BLaER1 treated with 17β-estradiol and CSF1 and Interleukin-3, amounts not matched to agents 10 nM and 100 nM (cell line): ENCODE measurements around the gene SRSF7.
A peak's percentile ranks its signal among the peaks of the same experiment; 100 is the strongest.

Source experiments
- H3K27ac ChIP-seq, 11 experiments: shearing (Covaris generic); formaldehyde crosslinking; 2 replicates each; pipeline ENCODE4 v1.8.1; 2022
- H3K27me3 ChIP-seq, 11 experiments: shearing (Covaris generic); formaldehyde crosslinking; 2 replicates each; pipeline ENCODE4 v1.8.1; 2022
- H3K36me3 ChIP-seq, 11 experiments: shearing (Covaris generic); formaldehyde crosslinking; 2 replicates each; pipeline ENCODE4 v1.8.1; 2022
- H3K4me1 ChIP-seq, 10 experiments: shearing (Covaris generic); formaldehyde crosslinking; 2 replicates each; pipeline ENCODE4 v1.8.1; 2022
- H3K4me2 ChIP-seq, 11 experiments: shearing (Covaris generic); formaldehyde crosslinking; 2 replicates each; pipeline ENCODE4 v1.8.1; 2022
- H3K4me3 ChIP-seq, 10 experiments: shearing (Covaris generic); formaldehyde crosslinking; 2 replicates each; pipeline ENCODE4 v1.8.1; 2022
- H3K9ac ChIP-seq, 11 experiments: shearing (Covaris generic); formaldehyde crosslinking; 2 replicates each; pipeline ENCODE4 v1.8.1; 2022
- H3K9me3 ChIP-seq, 11 experiments: shearing (Covaris generic); formaldehyde crosslinking; replicated peaks in 1 of 11; 2 replicates each; pipeline ENCODE4 v1.8.1; 2022
- H4K20me1 ChIP-seq, 11 experiments: shearing (Covaris generic); formaldehyde crosslinking; 2 replicates each; pipeline ENCODE4 v1.8.1; 2022
- Cebpa-rat ChIP-seq, 11 experiments: shearing (Covaris generic); IDR thresholded peaks; 2 replicates each; pipeline ENCODE4 v1.8.1; 2022

Gene SRSF7

DNA sequence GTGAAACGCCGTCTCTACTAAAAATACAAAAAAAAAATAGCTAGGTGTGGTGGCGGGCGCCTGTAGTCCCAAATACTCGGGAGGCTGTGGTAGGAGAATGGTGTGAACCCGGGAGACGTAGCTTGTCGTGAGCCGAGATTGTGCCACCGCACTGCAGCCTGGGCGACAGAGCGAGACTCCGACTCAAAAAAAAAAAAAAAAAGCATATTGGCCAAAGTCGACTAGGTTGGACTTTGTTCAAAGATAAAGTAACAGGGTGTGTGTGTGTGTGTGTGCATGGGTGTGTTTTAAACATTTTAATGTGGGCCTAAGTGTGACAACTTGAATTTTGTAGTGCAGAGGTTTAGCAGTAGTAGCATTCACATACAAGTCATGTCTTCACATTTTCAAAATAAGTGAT, 38.5 kb upstream of the SRSF7 start:
- H3K4me1 ChIP-seq: peaks cover 0 to 29% (median 7%) of the 10 kb centered on the region in 10 experiments; a peak in 10 of 20 replicates
- H3K36me3 ChIP-seq: no peaks in the 10 kb centered on the region
- H3K9me3 ChIP-seq: no peaks in the 10 kb centered on the region
- H3K27ac ChIP-seq: no peak overlapping the region
- TF ChIP-seq Cebpa-rat (IDR thresholded peaks at IDR 0.05): no peak
- no peaks in the 10 kb centered on the region; a peak in 1 of 22 replicates for H4K20me1 ChIP-seq
- H3K4me2 ChIP-seq: no peak overlapping the region
- H3K27me3 ChIP-seq: no peaks in the 10 kb centered on the region
- no peak overlapping the region for H3K9ac ChIP-seq
- H3K4me3 ChIP-seq: no peak overlapping the region

DNA sequence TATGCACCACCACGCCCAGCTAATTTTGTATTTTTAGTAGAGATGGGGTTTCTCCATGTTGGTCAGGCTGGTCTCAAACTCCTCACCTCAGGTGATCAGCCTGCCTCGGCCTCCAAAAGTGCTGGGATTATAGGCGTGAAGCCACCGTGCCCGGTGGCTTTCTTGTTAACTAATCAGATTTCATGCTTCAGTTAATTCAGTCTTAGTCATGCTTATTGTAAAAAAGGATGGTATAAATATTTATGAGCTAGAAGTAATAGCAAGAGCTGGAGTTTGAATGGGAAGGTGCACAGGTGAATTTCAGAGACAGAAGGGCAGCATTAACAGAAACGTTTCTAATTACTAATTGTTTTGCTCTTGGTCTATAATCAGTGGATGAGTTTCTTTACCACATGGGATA, 37.1 kb upstream of the SRSF7 start:
- no peak overlapping the region for H3K4me3 ChIP-seq

DNA sequence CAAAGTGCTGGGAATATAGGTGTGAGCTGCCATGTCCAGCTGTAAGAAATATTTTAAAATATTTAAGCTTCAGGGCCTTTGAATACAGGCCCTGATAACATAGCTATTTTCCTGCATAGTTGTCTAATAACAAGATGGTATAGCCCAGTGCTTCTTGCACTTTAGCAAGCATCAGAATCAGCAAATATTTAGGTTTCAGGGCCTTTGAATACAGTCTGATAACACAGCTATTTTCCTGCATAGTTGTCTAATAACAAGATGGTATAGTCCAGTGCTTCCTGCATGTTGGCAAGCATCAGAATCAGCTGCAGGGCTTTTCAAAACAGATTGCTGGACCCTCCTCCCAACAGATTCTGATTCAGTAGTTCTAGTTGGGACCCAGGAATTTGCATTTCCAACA, 32.4 kb upstream of the SRSF7 start:
- Histone ChIP-seq H3K4me2 (no peak overlapping the region), H3K4me1 (peaks cover 7 to 8% (median 7%) of the 10 kb centered on the region in 10 experiments; a peak in 19 of 20 replicates), H3K36me3 (peaks cover 21 to 39% (median 25%) of the 10 kb centered on the region in 11 experiments), H3K4me3 (no peak overlapping the region), H3K9ac (no peak overlapping the region), H3K9me3 (no peaks in the 10 kb centered on the region), H3K27ac (no peak overlapping the region), H3K27me3 (no peaks in the 10 kb centered on the region), H4K20me1 (no peaks in the 10 kb centered on the region; a peak in 1 of 22 replicates)
- no peak for TF ChIP-seq Cebpa-rat (IDR thresholded peaks at IDR 0.05)

More for the DNA sequence above, 37.1 kb upstream of the SRSF7 start:
- H3K4me2 ChIP-seq: no peak overlapping the region
- peaks cover 0 to 9% (median 0%) of the 10 kb centered on the region in 11 experiments; a peak in 1 of 22 replicates for H3K36me3 ChIP-seq
- no peak overlapping the region for H3K9ac ChIP-seq
- H3K27ac ChIP-seq: no peak overlapping the region
- TF ChIP-seq Cebpa-rat (IDR thresholded peaks at IDR 0.05): no peak
- H3K27me3 ChIP-seq: no peaks in the 10 kb centered on the region
- H3K9me3 ChIP-seq: no peaks in the 10 kb centered on the region
- H4K20me1 ChIP-seq: no peaks in the 10 kb centered on the region; a peak in 1 of 22 replicates
- H3K4me1 ChIP-seq: peaks cover 0 to 22% (median 7%) of the 10 kb centered on the region in 10 experiments; a peak in 10 of 20 replicates

DNA sequence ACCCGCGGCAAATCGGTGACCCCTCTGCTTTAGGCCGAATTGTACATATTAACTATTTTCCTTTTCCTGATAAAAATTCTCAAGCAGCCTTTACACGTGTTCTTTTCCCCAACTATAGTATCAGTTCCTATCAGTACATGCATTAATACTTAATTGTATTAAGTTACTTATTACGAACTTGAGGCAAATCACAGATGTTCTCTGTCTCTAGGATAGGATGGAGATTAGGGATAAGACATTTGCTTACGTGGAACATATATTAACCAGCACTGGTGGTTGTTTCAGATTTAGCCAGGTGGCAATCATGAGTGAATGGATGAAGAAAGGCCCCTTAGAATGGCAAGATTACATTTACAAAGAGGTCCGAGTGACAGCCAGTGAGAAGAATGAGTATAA, 27.5 kb upstream of the SRSF7 start:
- no peaks in the 10 kb centered on the region for H3K9me3 ChIP-seq
- H3K4me2 ChIP-seq: peak overlapping the region; percentile 73 to 90 (median 84)
- H3K27me3 ChIP-seq: no peaks in the 10 kb centered on the region
- H4K20me1 ChIP-seq: no peaks in the 10 kb centered on the region
- peak overlapping the region; percentile 66 to 86 (median 79) for H3K9ac ChIP-seq
- no peak for TF ChIP-seq Cebpa-rat (IDR thresholded peaks at IDR 0.05)
- H3K36me3 ChIP-seq: peaks cover 21 to 32% (median 25%) of the 10 kb centered on the region in 11 experiments
- peak overlapping the region; percentile 62 to 84 (median 70) for H3K4me3 ChIP-seq
- H3K27ac ChIP-seq: peak overlapping the region in 10 of 11 experiments; percentile 33 to 81 (median 74); a peak in 19 of 22 replicates
- peaks cover 7 to 11% (median 10%) of the 10 kb centered on the region in 10 experiments; a peak in 19 of 20 replicates for H3K4me1 ChIP-seq

DNA sequence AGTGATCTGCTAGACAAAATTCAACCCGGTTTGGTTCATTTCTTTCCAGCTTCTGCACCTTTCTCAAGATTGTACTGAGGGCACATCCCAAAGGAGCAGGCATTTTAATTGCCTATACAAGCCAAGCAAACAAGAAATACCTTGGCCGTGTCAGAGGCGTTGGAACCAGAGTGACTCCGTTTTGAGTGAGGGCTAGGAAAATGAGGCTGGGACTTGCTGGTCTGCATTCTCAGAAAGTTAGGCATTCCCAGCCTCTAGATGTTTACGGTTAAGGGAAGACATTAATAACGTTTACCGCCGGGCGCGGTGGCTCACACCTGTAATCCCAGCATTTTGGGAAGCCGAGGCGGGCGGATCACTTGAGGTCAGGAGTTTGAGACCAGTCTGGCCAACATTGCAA, 25.4 kb upstream of the SRSF7 start:
- Histone ChIP-seq H3K4me2 (no peak overlapping the region), H3K36me3 (peaks cover 14 to 20% (median 18%) of the 10 kb centered on the region in 11 experiments), H3K27me3 (no peaks in the 10 kb centered on the region), H4K20me1 (no peaks in the 10 kb centered on the region), H3K4me1 (peaks cover 7 to 21% (median 11%) of the 10 kb centered on the region in 10 experiments), H3K27ac (no peak overlapping the region), H3K9ac (no peak overlapping the region), H3K9me3 (peaks cover 0 to 5% (median 0%) of the 10 kb centered on the region in 11 experiments; a peak in 1 of 22 replicates), H3K4me3 (no peak overlapping the region)
- TF ChIP-seq Cebpa-rat (IDR thresholded peaks at IDR 0.05): no peak

DNA sequence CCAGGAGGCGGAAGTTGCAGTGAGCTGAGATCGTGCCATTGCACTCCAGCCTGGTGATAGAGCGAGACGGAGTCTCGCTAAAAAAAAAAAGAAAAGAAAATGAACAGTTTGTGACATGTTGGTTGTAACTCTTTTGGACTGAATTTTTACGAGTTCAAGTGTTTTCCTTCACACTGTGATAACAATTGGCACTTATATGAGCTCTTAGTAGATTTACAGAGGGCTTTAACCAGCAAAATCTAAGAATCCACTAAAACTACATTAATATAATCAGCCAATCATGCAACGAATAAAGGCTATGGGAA, 24.7 kb upstream of the SRSF7 start:
- H4K20me1 ChIP-seq: no peaks in the 10 kb centered on the region
- H3K36me3 ChIP-seq: peaks cover 7 to 14% (median 11%) of the 10 kb centered on the region in 11 experiments; a peak in 20 of 22 replicates
- no peak overlapping the region for H3K27ac ChIP-seq
- H3K4me1 ChIP-seq: peaks cover 7 to 23% (median 11%) of the 10 kb centered on the region in 10 experiments
- no peak overlapping the region for H3K9ac ChIP-seq
- H3K4me3 ChIP-seq: no peak overlapping the region
- H3K4me2 ChIP-seq: no peak overlapping the region
- TF ChIP-seq Cebpa-rat (IDR thresholded peaks at IDR 0.05): no peak
- H3K9me3 ChIP-seq: peaks cover 0 to 5% (median 0%) of the 10 kb centered on the region in 11 experiments; a peak in 1 of 22 replicates
- no peaks in the 10 kb centered on the region for H3K27me3 ChIP-seq

DNA sequence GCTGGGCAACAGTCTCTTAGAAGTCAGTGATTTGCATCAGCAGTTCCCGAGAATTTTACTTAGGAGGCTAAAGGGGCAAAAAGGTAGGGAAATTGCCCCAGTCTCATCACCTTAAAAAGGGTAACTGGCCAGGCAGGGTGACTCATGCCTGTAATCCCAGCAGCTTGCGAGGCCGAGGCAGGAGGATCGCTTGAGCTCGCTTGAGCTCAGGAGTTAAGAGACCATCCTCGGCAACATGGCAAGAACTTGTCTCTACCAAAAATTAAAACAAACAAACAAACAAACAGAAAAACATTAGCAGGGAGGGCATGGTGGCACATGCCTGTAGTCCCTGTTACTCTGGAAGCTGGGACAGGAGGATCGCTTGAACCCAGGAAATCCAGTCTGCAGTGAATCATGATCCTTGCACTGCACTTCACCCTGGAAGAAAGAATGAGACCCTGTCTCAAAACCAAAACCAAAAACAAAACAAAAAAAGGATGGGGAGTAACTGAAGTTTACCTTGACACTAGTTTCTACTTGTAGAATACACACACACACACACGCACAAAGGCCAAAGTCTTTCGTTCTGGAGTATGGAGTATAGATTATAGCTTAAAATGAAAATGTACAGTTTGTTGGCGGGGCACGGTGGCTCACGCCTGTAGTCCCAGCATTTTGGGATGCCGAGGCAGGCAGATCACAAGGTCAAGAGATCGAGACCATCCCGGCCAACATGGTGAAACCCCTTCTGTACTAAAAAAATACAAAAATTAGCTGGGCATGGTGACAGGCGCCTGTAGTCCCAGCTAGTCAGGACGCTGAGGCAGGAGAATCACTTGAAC, 24.1 kb upstream of the SRSF7 start:
- Histone ChIP-seq H3K4me2 (no peak overlapping the region), H3K9ac (no peak overlapping the region), H4K20me1 (no peaks in the 10 kb centered on the region), H3K27ac (no peak overlapping the region), H3K9me3 (peaks cover 0 to 5% (median 0%) of the 10 kb centered on the region in 11 experiments; a peak in 1 of 22 replicates), H3K36me3 (peaks cover 2 to 8% (median 7%) of the 10 kb centered on the region in 11 experiments; a peak in 14 of 22 replicates), H3K4me1 (peaks cover 7 to 23% (median 11%) of the 10 kb centered on the region in 10 experiments), H3K4me3 (no peak overlapping the region), H3K27me3 (no peaks in the 10 kb centered on the region)
- TF ChIP-seq Cebpa-rat (IDR thresholded peaks at IDR 0.05): no peak

DNA sequence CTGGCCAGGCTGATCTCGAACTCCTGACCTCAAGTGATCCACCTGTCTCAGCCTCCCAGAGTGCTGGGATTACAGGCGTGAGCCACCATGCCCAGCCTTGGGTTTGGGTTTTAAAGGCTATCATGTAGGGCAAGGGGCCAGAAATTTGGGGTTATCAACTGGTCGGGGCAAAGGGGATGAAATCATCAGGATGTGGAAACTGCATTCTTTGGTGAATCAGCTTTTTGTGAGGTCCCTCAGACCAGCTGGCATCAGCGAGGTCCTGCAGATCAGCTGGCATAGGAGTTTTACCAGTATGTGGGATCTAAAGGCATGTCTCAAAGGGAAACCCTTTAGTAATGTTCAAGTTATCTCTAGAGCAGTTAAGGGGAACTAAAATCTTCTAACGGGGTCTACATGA, 20.5 kb upstream of the SRSF7 start:
- Histone ChIP-seq H3K4me3 (no peak overlapping the region), H3K9me3 (peaks cover 0 to 5% (median 0%) of the 10 kb centered on the region in 11 experiments; a peak in 1 of 22 replicates), H4K20me1 (no peaks in the 10 kb centered on the region), H3K9ac (no peak overlapping the region), H3K4me2 (peak overlapping the region in 3 of 11 experiments; percentile 21 to 27 (median 24); a peak in 4 of 22 replicates), H3K4me1 (peaks cover 0 to 14% (median 0%) of the 10 kb centered on the region in 10 experiments; a peak in 6 of 20 replicates), H3K27me3 (no peaks in the 10 kb centered on the region), H3K27ac (no peak overlapping the region), H3K36me3 (no peaks in the 10 kb centered on the region)
- TF ChIP-seq Cebpa-rat (IDR thresholded peaks at IDR 0.05): no peak

DNA sequence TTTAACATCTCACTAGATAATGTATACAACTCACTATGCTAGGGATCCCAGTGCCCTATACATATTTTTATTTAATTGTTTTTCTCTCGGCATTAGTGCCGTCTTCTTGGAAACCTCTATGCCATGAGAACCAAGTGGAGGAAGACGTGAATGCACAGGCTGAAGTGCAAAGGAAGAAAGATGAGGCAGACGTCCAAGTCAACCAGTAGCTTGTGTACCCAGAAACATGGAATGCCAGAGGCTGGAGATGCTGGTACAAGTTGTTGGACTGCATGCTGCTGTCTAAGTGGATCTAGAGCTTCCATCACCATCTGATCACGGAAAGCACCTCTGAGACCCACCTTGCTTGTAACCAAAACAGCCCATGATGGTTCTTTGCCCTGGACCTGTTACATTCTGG, 14.4 kb upstream of the SRSF7 start:
- H3K4me3 ChIP-seq: no peak overlapping the region
- no peak overlapping the region for H3K27ac ChIP-seq
- no peaks in the 10 kb centered on the region for H3K36me3 ChIP-seq
- H3K9me3 ChIP-seq: no peaks in the 10 kb centered on the region
- H4K20me1 ChIP-seq: no peaks in the 10 kb centered on the region
- TF ChIP-seq Cebpa-rat (IDR thresholded peaks at IDR 0.05): no peak
- H3K4me1 ChIP-seq: no peaks in the 10 kb centered on the region
- no peak overlapping the region for H3K4me2 ChIP-seq
- no peak overlapping the region for H3K9ac ChIP-seq
- H3K27me3 ChIP-seq: no peaks in the 10 kb centered on the region
